ENCODE results near the gene SEMA6A.

Gene SEMA6A

DNA sequence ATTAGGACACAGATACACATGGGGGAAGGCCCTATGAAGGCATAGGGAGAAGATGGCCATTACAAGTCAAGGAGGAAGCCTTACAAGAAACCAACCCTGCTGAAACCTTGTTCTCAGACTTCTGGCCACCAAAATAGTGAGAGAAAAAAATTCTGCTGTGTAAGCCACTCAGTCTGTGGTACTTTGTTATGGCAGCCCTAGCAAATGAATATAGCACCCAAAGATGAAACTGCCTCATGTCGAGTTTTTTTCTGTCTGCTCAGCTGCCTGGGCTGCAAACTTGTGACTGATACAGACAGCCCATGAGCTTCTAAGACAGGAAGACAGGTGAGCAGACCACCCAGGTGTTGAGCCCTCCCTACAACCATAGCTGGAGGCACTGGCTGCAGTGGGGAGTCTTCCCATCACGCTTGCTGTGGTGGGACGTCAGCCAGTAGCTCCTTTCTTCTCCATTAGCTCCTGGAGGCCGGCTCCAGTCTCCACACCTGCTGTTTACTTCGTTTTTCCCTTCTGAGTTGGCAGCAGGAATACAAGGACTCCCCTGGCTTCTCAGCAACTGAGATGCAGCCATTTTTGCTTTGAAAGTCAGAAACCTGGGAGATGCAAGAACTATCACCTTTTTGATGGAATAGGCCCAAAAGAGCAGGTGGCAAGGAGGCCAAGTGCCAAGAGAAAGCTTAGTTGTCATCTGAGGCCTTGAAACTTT is 164.9 kb downstream of the SEMA6A start:
- DNase-seq (ENCODE audit: low read depth in 3 of 3) = no peak

DNA sequence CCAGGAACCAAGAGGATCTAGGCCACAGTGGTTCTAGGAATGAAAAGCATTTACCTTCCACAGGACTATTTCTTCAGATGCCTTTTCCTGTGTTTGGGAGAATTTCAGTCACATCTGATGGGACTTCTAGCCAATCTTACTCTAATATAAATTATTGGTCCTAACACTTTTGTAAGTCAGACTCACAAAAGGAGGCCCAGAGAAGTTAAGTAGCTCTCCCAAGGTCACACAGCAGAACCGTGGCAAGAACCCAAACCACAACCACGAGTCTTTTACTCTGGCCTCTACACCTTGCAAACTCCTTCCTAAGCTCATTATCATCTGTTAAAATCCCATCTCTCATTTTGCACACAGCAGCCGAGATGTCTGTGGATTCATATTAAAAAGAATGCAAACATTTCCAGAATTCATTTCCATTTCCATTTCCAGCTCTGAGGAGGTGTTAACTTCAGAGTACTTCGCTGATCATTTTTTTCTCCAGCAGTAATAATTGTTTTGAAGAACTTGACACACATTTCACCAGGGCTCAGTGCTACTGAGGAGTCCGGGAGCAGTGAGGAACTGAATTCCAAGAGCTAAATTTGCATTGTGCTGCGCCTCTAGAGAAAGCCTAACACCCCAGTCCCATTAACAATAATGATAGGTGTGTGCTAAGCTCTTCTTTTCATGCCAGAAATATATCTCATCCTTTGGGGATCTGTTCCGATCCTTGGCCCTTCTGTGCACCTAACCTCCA is 168.1 kb downstream of the SEMA6A start:
- DNase-seq (ENCODE audit: low read depth in 3 of 3) = no peak

DNA sequence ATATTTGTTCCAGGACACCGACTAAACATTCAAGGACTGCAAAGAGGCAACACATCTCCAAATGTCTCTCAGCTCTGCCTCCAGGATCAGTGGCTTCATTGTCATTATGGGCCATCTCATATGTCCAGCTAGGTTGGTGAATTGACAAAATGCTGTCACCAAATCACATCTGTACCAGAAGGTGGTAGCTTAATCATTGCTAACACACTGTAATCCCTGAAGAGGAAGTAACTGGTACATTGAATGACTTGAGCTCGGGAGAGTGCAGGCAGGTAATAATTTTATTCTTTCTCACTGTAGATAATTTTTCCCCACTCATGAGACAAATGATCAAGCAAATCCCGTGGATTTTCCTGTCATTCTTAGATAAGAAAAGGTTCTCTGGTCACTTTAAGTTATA is 169.8 kb downstream of the SEMA6A start:
- DNase-seq (ENCODE audit: low read depth in 3 of 3) = no peak

DNA sequence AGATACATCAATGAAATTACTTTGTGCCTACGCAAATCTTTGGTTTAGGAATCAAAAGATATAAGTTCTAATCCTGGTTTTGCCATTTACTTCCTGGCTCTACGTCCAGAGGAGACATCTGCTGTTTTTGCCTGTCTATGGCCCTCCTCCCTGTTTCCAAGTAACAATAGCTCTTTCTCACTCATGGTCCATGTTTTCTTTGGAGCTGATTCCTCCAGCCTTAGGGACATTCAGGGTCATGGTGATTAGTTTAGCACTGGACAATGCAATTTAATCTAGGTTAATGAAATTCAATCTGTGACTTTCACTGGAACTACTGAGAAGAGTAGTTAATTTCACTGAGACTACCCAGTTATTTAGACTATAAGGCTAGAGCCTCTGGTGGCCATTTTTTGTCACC is 170.6 kb downstream of the SEMA6A start:
- no peak for DNase-seq (ENCODE audit: low read depth in 3 of 3)

DNA sequence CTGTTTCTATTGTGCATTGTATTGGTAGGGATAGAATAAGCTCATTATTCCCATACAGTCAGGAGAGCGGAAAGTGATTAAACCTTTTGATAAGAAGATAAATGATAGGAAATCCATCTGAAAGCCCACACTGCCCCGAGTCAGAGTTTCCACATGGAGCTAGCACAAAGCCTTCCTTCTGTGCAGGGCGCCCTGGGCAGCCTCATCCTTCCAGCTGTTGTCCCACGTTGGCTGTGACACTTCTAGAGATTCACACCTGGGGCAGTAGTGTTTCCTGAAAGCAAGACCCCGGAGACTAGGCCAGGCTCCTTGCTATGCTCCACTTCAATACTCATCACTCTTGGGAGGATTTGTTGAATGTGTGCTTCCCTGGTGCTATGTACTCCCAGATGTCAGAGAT is 172.4 kb downstream of the SEMA6A start:
- DNase-seq (ENCODE audit: low read depth in 3 of 3) = no peak

- no peak for DNase-seq (ENCODE audit: low read depth in 3 of 3)
Measured at GRCh38 chr5:116401576-116401975, 173.0 kb downstream of the SEMA6A start.

DNA sequence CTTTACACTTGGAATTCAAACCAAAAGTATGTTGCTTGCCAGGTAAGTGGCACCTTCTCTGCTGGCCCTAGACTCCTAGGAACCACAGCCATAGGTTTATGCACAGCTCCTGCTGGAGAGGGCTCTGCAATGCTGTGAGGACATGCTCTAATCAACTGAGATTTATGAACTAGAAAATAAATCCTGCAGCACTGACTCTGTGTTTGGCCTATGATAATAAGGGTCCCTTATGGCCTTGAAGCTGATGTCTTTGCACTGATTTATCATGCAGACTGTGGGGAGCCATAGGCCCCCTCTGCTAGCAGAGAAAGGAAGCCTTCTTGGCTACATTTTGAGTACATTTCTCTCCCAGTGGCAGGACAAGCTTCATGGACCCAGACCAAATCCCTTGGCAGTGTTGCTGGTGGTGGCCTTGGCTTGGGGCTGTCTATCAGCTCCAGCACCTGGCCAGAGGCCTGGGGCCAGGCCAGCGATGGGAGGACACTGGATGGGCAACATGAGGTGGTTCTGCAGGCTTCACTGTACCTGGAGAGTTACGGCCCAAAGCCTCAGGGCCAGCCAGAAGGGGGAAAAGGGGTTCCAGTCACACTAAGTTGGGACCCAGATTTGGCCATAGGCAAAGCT is 178.0 kb downstream of the SEMA6A start:
- no peak for DNase-seq (ENCODE audit: low read depth in 3 of 3)

DNA sequence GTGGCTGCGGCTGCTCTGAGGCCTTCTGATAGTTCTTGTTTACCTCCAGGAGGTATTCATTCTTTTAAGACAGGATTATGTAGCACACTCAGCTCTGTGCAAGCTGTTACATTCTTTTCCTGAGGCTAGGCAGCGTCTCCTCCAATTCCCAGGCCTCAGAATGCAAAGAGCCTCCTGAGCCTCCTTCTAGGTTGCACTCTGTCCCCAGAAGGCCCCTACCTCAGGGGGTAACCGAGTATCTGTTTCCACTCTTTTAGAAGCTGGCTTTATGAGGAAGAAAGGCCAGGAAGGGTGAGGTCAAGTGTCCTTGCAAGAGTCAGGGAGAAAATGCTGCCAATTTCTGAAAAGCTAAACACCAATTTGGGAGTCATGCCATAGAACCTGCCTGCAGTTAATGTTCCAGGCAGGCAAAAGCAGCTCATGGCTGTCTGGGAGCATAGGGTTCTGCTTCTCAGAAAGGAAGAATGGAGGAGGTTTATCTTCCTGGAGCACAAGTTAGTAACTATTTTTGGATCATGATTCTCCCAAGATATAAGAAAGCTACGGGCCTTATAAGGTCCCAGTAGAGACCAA is 178.9 kb downstream of the SEMA6A start:
- DNase-seq (ENCODE audit: low read depth in 3 of 3) = no peak

GRCh38 chr5:116395226-116395625 is 179.4 kb downstream of the SEMA6A start:
- DNase-seq (ENCODE audit: low read depth in 3 of 3) = no peak

DNA sequence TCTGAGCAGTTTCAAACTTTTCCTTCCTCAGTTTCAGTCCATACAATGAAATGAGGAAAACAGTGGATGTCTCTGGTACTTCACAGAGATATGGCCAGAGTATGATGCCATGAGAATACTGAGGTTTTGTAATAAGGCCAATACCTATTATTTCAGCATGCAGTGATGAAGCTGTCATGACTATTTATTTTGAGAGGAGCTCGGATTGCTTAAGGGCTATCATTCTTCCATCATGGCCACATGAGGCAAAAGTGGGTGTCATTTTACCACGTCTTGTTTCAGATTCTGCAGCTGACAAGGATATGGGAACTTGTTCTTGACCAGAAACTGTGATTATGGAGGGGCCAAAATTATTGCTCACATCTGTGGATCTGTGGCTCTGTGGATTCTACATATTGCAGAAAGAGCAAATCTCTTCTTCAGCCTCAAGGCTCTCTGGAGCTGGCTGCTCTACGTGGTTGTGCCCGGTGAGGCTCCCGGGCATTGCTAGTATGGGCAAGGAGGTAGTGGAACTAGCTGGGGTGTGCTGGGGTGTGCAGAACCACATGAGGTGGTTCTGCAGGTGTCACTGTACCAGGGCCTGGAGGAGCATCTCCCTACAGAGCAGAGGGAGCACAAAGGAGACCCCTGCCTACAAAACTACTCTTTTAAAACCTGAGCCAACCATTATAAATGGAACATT is 180.3 kb downstream of the SEMA6A start:
- no peak for DNase-seq (ENCODE audit: low read depth in 3 of 3)

Measured in stimulated activated CD4-positive, alpha-beta T cell treated with anti-CD3 and anti-CD28 coated beads, TNF-alpha, amount 100 ng/mL, for 4 hours (primary cell).